Activated CD4-positive, alpha-beta memory T cell treated with anti-CD3 and anti-CD28 coated beads for 36 hours (primary cell): Measurements from ENCODE around the gene SCAPER. TPM values are rescaled to one million over a fixed set of nuclear protein-coding genes. Genes with fewer than 3 reads are reported as not detected.
A peak's percentile ranks its signal among the peaks of the same experiment; 100 is the strongest.
"Not testable (repeated sequence)": the region's sequence is repeated elsewhere in the genome, so short reads cannot be mapped to it uniquely, and the experiment has no call there.

ENCODE experiments used
- CTCF ChIA-PET: fragments of 350-600 bp; sonication (Branson Sonifier 250); formaldehyde crosslinking; loops from one replicate; lab custom pipeline; 2021; ENCODE audit warnings: antibody characterized with exemption, inconsistent platforms; lab: Charles Lee
- POLR2A ChIA-PET: fragments of 350-600 bp; sonication (Branson Sonifier 250); formaldehyde crosslinking; loops from one replicate; lab custom pipeline; 2021; ENCODE audit warnings: antibody characterized with exemption; lab: Charles Lee
- DNase-seq: peaks from one replicate; pipeline ENCODE4 v3.0.0-alpha.2; 2020
- H3K27ac Mint-ChIP-seq: one replicate; pipeline ENCODE4 v1.8.0; 2021; ENCODE audit warnings: mixed read lengths
- H3K27me3 Mint-ChIP-seq: one replicate; pipeline ENCODE4 v1.8.0; 2021; ENCODE audit warnings: mixed read lengths
- H3K36me3 Mint-ChIP-seq: one replicate; pipeline ENCODE4 v1.8.0; 2021; ENCODE audit warnings: mixed read lengths
- H3K4me1 Mint-ChIP-seq: one replicate; pipeline ENCODE4 v1.8.0; 2021; ENCODE audit warnings: low read depth, mixed read lengths
- H3K4me3 Mint-ChIP-seq: one replicate; pipeline ENCODE4 v1.8.0; 2021; ENCODE audit warnings: mild to moderate bottlenecking, mixed read lengths
- H3K9me3 Mint-ChIP-seq: one replicate; pipeline ENCODE4 v1.8.0; 2021; ENCODE audit warnings: mixed read lengths
- intact Hi-C: fragments of 100-400 bp; cut with micrococcal nuclease; formaldehyde crosslinking; loops from one replicate; pipeline ENCODE4 v1.15.1; 2023
- total RNA-seq, 2 experiments: library from RNA; stranded (reverse); gene quantifications; one replicate each; pipeline ENCODE4 v1.2.3, GENCODE V29; 2021

Gene SCAPER
- total RNA-seq, 2 experiments from 2014 or later, result 21.5 to 22.9 TPM

GRCh38 chr15:76756381-76756780 is 148.8 kb downstream of the SCAPER start:
- Mint-ChIP-seq H3K4me3 (no peak overlapping the region), H3K27me3 (no peaks in the 10 kb centered on the region), H3K27ac (no peak overlapping the region), H3K9me3 (no peaks in the 10 kb centered on the region), H3K4me1 (peaks cover 11% of the 10 kb centered on the region), H3K36me3 (peaks cover 14% of the 10 kb centered on the region)
- no peak for DNase-seq
- ChIA-PET CTCF (interaction anchor here (0.5 kb wide), 1 partner anchor 827 kb away, joined by 3 read pairs; no protein-coding TSS in a partner anchor), POLR2A (no interaction called here)
- intact Hi-C loops, result no loop called here

GRCh38 chr15:76753771-76754170 is 151.4 kb downstream of the SCAPER start:
- H3K27ac Mint-ChIP-seq, result no peak overlapping the region

GRCh38 chr15:76753131-76753530 is 152.0 kb downstream of the SCAPER start:
- DNase-seq, result no peak
- Mint-ChIP-seq H3K27ac (no peak overlapping the region), H3K27me3 (no peaks in the 10 kb centered on the region), H3K4me3 (no peak overlapping the region), H3K9me3 (no peaks in the 10 kb centered on the region), H3K36me3 (peaks cover 18% of the 10 kb centered on the region), H3K4me1 (peaks cover 11% of the 10 kb centered on the region)
- POLR2A ChIA-PET, result no interaction called here
- intact Hi-C loops, result loop anchor here (2.0 kb wide), 2 partner anchors 112 to 178 kb away; no protein-coding TSS in a partner anchor
- CTCF ChIA-PET, result no interaction called here

More at GRCh38 chr15:76753771-76754170, 151.4 kb downstream of the SCAPER start:
- Mint-ChIP-seq H3K36me3 (peaks cover 15% of the 10 kb centered on the region), H3K4me3 (no peak overlapping the region), H3K9me3 (no peaks in the 10 kb centered on the region), H3K27me3 (no peaks in the 10 kb centered on the region), H3K4me1 (peaks cover 11% of the 10 kb centered on the region)
- ChIA-PET POLR2A (no interaction called here), CTCF (no interaction called here)
- intact Hi-C loops, result loop anchor here (2.0 kb wide), 2 partner anchors 111 to 179 kb away; no protein-coding TSS in a partner anchor
- DNase-seq, result no peak

- ChIA-PET POLR2A (no interaction called here), CTCF (no interaction called here)
- Mint-ChIP-seq H3K9me3 (no peaks in the 10 kb centered on the region), H3K27me3 (no peaks in the 10 kb centered on the region), H3K27ac (no peak overlapping the region), H3K4me1 (peaks cover 11% of the 10 kb centered on the region), H3K4me3 (no peak overlapping the region), H3K36me3 (peaks cover 16% of the 10 kb centered on the region)
- intact Hi-C loops, result loop anchor here (1.0 to 2.0 kb wide), 4 partner anchors 98 to 369 kb away; no protein-coding TSS in a partner anchor
- peak; percentile 37 for DNase-seq
These were observed 152.6 kb downstream of the SCAPER start for GRCh38 chr15:76752549-76752948.

- Mint-ChIP-seq H3K9me3 (no peaks in the 10 kb centered on the region), H3K27ac (no peak overlapping the region), H3K4me1 (peaks cover 4% of the 10 kb centered on the region), H3K27me3 (no peaks in the 10 kb centered on the region), H3K36me3 (peaks cover 28% of the 10 kb centered on the region), H3K4me3 (no peak overlapping the region)
- no peak for DNase-seq
- intact Hi-C loops, result no loop called here
- CTCF ChIA-PET, result no interaction called here
- POLR2A ChIA-PET, result no interaction called here
These were observed 167.6 kb downstream of the SCAPER start for GRCh38 chr15:76737573-76737972.

GRCh38 chr15:76732321-76732720 is 172.8 kb downstream of the SCAPER start:
- intact Hi-C loops, H3K4me1 Mint-ChIP-seq, H3K9me3 Mint-ChIP-seq, H3K27me3 Mint-ChIP-seq, POLR2A ChIA-PET, H3K27ac Mint-ChIP-seq, H3K4me3 Mint-ChIP-seq: not testable (repeated sequence)
- CTCF ChIA-PET, result interaction anchor here (1.6 kb wide), 1 partner anchor 134 kb away, joined by 5 read pairs; no protein-coding TSS in a partner anchor
- peak; percentile 12 for DNase-seq
- H3K36me3 Mint-ChIP-seq, result peaks cover 30% of the 10 kb centered on the region

GRCh38 chr15:76730262-76730661 is 174.9 kb downstream of the SCAPER start:
- no peak for DNase-seq
- Mint-ChIP-seq H3K4me1 (no peaks in the 10 kb centered on the region), H3K36me3 (peaks cover 37% of the 10 kb centered on the region), H3K9me3 (peaks cover 2% of the 10 kb centered on the region), H3K27ac (no peak overlapping the region), H3K27me3 (no peaks in the 10 kb centered on the region), H3K4me3 (no peak overlapping the region)
- POLR2A ChIA-PET, result no interaction called here
- intact Hi-C loops, result no loop called here
- CTCF ChIA-PET, result interaction anchor here (0.6 kb wide), 1 partner anchor 70 kb away, joined by 3 read pairs; no protein-coding TSS in a partner anchor

GRCh38 chr15:76718863-76719262 is 186.3 kb downstream of the SCAPER start:
- intact Hi-C loops, result no loop called here
- H3K4me3 Mint-ChIP-seq, result no peak overlapping the region
- H3K27me3 Mint-ChIP-seq, result no peaks in the 10 kb centered on the region
- peaks cover 24% of the 10 kb centered on the region for H3K9me3 Mint-ChIP-seq
- no peak for DNase-seq
- no peaks in the 10 kb centered on the region for H3K4me1 Mint-ChIP-seq
- H3K36me3 Mint-ChIP-seq, result peaks cover 41% of the 10 kb centered on the region
- CTCF ChIA-PET, result no interaction called here
- POLR2A ChIA-PET, result no interaction called here
- H3K27ac Mint-ChIP-seq, result no peak overlapping the region

- Mint-ChIP-seq H3K4me1 (no peaks in the 10 kb centered on the region), H3K4me3 (no peak overlapping the region), H3K27ac (no peak overlapping the region), H3K27me3 (no peaks in the 10 kb centered on the region), H3K9me3 (peaks cover 24% of the 10 kb centered on the region), H3K36me3 (peaks cover 48% of the 10 kb centered on the region)
- intact Hi-C loops, result no loop called here
- ChIA-PET CTCF (no interaction called here), POLR2A (interaction anchor here (0.6 kb wide), 1 partner anchor 9 kb away, joined by 3 read pairs; no protein-coding TSS in a partner anchor)
- DNase-seq, result no peak
These were observed 190.2 kb downstream of the SCAPER start for GRCh38 chr15:76714950-76715349.

GRCh38 chr15:76711351-76711827 is 193.8 kb downstream of the SCAPER start:
- Mint-ChIP-seq H3K27me3 (no peaks in the 10 kb centered on the region), H3K4me1 (no peaks in the 10 kb centered on the region), H3K36me3 (peaks cover 37% of the 10 kb centered on the region), H3K4me3 (no peak overlapping the region), H3K27ac (no peak overlapping the region), H3K9me3 (peaks cover 14% of the 10 kb centered on the region)
- intact Hi-C loops, result no loop called here
- DNase-seq, result no peak
- ChIA-PET POLR2A (no interaction called here), CTCF (no interaction called here)

- H3K27me3 Mint-ChIP-seq, H3K27ac Mint-ChIP-seq, DNase-seq, H3K9me3 Mint-ChIP-seq, H3K4me3 Mint-ChIP-seq, intact Hi-C loops, POLR2A ChIA-PET, H3K4me1 Mint-ChIP-seq, CTCF ChIA-PET: not testable (repeated sequence)
- H3K36me3 Mint-ChIP-seq, result peaks cover 22% of the 10 kb centered on the region
These were observed 201.1 kb downstream of the SCAPER start for GRCh38 chr15:76704032-76704431.

- no peaks in the 10 kb centered on the region for H3K4me1 Mint-ChIP-seq
- H3K36me3 Mint-ChIP-seq, result peaks cover 11% of the 10 kb centered on the region
- no peak overlapping the region for H3K27ac Mint-ChIP-seq
- DNase-seq, result no peak
- no peak overlapping the region for H3K4me3 Mint-ChIP-seq
- intact Hi-C loops, result no loop called here
- no peaks in the 10 kb centered on the region for H3K9me3 Mint-ChIP-seq
- CTCF ChIA-PET, result no interaction called here
- no peaks in the 10 kb centered on the region for H3K27me3 Mint-ChIP-seq
- POLR2A ChIA-PET, result no interaction called here
These were observed 208.3 kb downstream of the SCAPER start for GRCh38 chr15:76696840-76697239.

GRCh38 chr15:76692546-76692945 is 212.6 kb downstream of the SCAPER start:
- intact Hi-C loops, POLR2A ChIA-PET, H3K4me1 Mint-ChIP-seq, H3K27me3 Mint-ChIP-seq, DNase-seq, H3K4me3 Mint-ChIP-seq, H3K9me3 Mint-ChIP-seq, CTCF ChIA-PET, H3K27ac Mint-ChIP-seq: not testable (repeated sequence)
- peaks cover 11% of the 10 kb centered on the region for H3K36me3 Mint-ChIP-seq
